Liver (tissue), 3 donors: Measurements from ENCODE around the gene ASF1B.

Source experiments
- CTCF ChIP-seq: fragments of 150-350 bp; IDR thresholded peaks from 2 replicates; pipeline ENCODE4 v1.5.1; 2017; ENCODE audit warnings: improper control_type of control experiment, low read depth, low read length; ENCODE audit not compliant: missing input control
- EGR1 ChIP-seq, 2 donors: IDR thresholded peaks; 2 replicates each; pipeline ENCODE4 v1.6.1; 2016 to 2018; ENCODE audit warnings: antibody characterized with exemption in 2 of 2, low read depth in 2 of 2
- FOXA1 ChIP-seq: IDR thresholded peaks from 2 replicates; pipeline ENCODE4 v1.6.1; 2016; ENCODE audit warnings: antibody characterized with exemption
- GABPA ChIP-seq, 2 donors: IDR thresholded peaks in 1 of 2; conservative IDR thresholded peaks in 1 of 2; 2 replicates each; pipeline ENCODE4 v1.6.1; 2016; ENCODE audit warnings: antibody characterized with exemption in 2 of 2, mild to moderate bottlenecking in 1 of 2, moderate library complexity in 1 of 2
- MAX ChIP-seq: IDR thresholded peaks from 2 replicates; pipeline ENCODE4 v1.6.1; 2016; ENCODE audit warnings: antibody characterized with exemption
- RAD21 ChIP-seq, 2 donors: IDR thresholded peaks; 2 replicates each; pipeline ENCODE4 v1.6.1; 2016; ENCODE audit warnings: antibody characterized with exemption in 2 of 2, mild to moderate bottlenecking in 2 of 2
- TAF1 ChIP-seq: conservative IDR thresholded peaks from 2 replicates; pipeline ENCODE4 v1.6.1; 2016; ENCODE audit warnings: antibody characterized with exemption, mild to moderate bottlenecking
- YY1 ChIP-seq: IDR thresholded peaks from 2 replicates; pipeline ENCODE4 v1.6.1; 2016; ENCODE audit warnings: antibody characterized with exemption, mild to moderate bottlenecking
- TF ChIP-seq, protein P1 (sequence below): IDR thresholded peaks from 2 replicates; pipeline ENCODE4 v1.6.1; 2016; ENCODE audit warnings: antibody characterized with exemption
- donor health status: healthy.
- donor health status: healthy.

DNA sequence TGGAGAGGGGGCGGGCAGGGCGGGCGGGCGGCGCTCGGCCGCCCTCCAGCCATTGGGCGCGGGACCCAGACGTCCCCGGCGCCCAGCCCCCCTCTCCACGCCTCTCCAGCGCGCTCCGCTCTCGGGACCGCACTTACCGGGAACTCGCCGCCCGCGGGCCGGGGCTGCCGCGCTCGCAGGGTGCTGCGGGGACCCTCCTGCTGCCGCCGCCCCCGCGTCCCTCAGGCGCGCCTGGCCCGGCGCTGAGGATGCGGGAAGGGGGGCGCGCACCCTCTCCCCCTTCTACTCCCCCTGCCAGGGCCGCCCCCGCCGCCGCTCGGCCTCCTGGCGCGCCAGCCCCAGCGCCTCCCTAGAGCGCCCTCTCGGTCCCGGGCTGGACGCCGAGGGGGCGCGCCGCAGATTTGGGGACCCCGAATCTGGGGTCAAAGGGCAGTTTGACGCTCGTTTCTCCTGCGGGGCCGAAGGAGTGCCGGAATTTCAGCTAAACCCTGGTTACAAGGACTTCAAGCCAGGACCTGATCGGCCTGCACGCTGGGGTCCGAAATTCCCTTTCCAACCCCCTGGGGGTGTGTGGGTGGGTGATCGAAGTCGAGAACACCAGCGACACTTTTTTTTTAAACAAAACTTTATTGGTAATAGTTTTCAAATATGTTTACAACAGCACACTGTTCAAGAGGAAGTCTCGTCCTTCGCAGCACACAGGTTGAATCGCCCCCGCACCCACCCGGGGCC lies 45.1 kb downstream of the ASF1B start:
- TF ChIP-seq CTCF: peak; percentile 10
- TF ChIP-seq TAF1: no peak
- TF ChIP-seq EGR1 (IDR thresholded peaks at IDR 0.05; ENCODE audit: low read depth in 2 of 2): peak in 1 of 2 donors; percentile 18
- TF ChIP-seq YY1: no peak
- TF ChIP-seq GABPA (IDR thresholded peaks at IDR 0.05 in 1 of 2, conservative IDR thresholded peaks at IDR 0.05 in 1 of 2): no peak
- TF ChIP-seq FOXA1: no peak
- TF ChIP-seq RAD21 (IDR thresholded peaks at IDR 0.05): no peak
- TF ChIP-seq MAX: no peak
- TF ChIP-seq, protein P1, sequence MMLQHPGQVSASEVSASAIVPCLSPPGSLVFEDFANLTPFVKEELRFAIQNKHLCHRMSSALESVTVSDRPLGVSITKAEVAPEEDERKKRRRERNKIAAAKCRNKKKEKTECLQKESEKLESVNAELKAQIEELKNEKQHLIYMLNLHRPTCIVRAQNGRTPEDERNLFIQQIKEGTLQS: no peak
